Breast epithelium (tissue), 4 donors: Measurements from ENCODE around the gene ZFYVE19. TPM values are rescaled to one million over a fixed set of nuclear protein-coding genes. Genes with fewer than 3 reads are reported as not detected.
A peak's percentile ranks its signal among the peaks of the same experiment; 100 is the strongest.

Experiments used
- DNase-seq, 2 donors: peaks; one replicate each; pipeline ENCODE4 v3.0.0-alpha.2; 2019; ENCODE audit warnings: low spot score in 2 of 2
- H3K27ac ChIP-seq, 2 donors: fragments of 200-600 bp; sonication (generic) in 1 of 2; one replicate each; pipeline ENCODE4 v1.5.1; 2016 to 2019; ENCODE audit warnings: mild to moderate bottlenecking in 1 of 2
- H3K27me3 ChIP-seq, 2 donors: fragments of 200-600 bp; sonication (generic) in 1 of 2; one replicate each; pipeline versions ENCODE4 v1.5.1 to v1.6.0; 2017 to 2019; ENCODE audit warnings: control low read depth in 1 of 2, mild to moderate bottlenecking in 1 of 2
- H3K36me3 ChIP-seq: fragments of 200-600 bp; one replicate; pipeline ENCODE4 v1.5.1; 2019
- H3K4me1 ChIP-seq, 2 donors: fragments of 200-600 bp; sonication (generic); one replicate each; pipeline ENCODE4 v1.5.1; 2016 to 2019; ENCODE audit warnings: control low read depth in 1 of 2
- H3K4me3 ChIP-seq, 3 donors: fragments of 200-600 bp; sonication (generic); 1 replicate in 2 of 3; 2 replicates in 1 of 3; pipeline ENCODE4 v1.5.1; 2016 to 2019; ENCODE audit warnings: mild to moderate bottlenecking in 3 of 3, moderate library complexity in 2 of 3
- H3K9me3 ChIP-seq, 2 donors: fragments of 200-600 bp; sonication (generic) in 1 of 2; one replicate each; pipeline ENCODE4 v1.5.1; 2016 to 2019; ENCODE audit warnings: control low read depth in 1 of 2
- CTCF ChIP-seq, 3 donors: fragments of 450-650 bp; IDR thresholded peaks; one replicate each; pipeline ENCODE4 v1.5.1; 2016 to 2017; ENCODE audit warnings: antibody characterized with exemption in 3 of 3, mild to moderate bottlenecking in 3 of 3, moderate library complexity in 3 of 3
- POLR2A ChIP-seq: fragments of 450-650 bp; IDR thresholded peaks from one replicate; pipeline ENCODE4 v1.6.1; 2016; ENCODE audit warnings: antibody characterized with exemption, mild to moderate bottlenecking, moderate library complexity
- POLR2AphosphoS5 ChIP-seq, 3 donors: sonication (generic); formaldehyde crosslinking; IDR thresholded peaks; one replicate each; pipeline ENCODE4 v1.6.1; 2017; ENCODE audit warnings: antibody characterized with exemption in 3 of 3
- intact Hi-C: fragments of 100-400 bp; cut with DNase I; formaldehyde crosslinking; loops from one replicate; pipeline ENCODE4 v1.15.1; 2023; ENCODE audit warnings: low total_unique reads
- total RNA-seq, 3 donors: library from RNA; depleted of rRNA; stranded (reverse); fragments of >200 nt; gene quantifications; one replicate each; pipeline ENCODE4 v1.1.0, GENCODE V29; 2016

ZFYVE19 gene
- total RNA-seq, 3 donors from 2014 or later: 19.4 to 58.8 (median 44.6) TPM

DNA sequence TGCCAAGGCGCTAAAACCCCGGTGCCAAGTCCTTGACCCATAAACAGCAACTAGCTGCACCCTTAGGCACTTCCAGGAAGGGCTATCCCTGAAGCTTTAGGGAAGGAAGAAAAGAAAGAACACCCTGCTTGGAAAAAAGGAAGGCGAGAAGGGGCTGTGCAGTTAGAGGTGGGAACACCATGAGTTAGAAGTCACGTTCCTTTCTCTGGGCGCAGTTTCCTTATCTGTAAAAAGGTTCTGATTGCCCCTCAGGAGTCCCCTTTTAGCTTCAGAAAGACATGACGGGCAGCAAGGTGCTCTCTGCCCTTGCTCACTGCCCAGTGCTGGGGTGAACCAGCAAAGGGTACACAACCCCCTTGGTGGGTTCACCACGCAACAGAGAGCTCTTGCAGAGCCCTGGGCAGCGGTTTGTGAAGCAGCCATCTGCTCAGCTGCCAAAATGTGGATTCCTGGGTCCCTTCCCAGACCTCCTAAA is 42.2 kb upstream of the ZFYVE19 start:
- Histone ChIP-seq H3K9me3 (no peaks in the 10 kb centered on the region), H3K27ac (peak overlapping the region; percentile 85 to 87), H3K36me3 (no peaks in the 10 kb centered on the region), H3K4me1 (peaks cover 3 to 20% of the 10 kb centered on the region in 2 donors), H3K27me3 (no peaks in the 10 kb centered on the region), H3K4me3 (peak overlapping the region; percentile 58 to 74 (median 58))
- TF ChIP-seq POLR2A (no peak), CTCF (IDR thresholded peaks at IDR 0.05) (no peak), POLR2AphosphoS5 (IDR thresholded peaks at IDR 0.05) (no peak)
- intact Hi-C loops: no loop called here
- DNase-seq: no peak

DNA sequence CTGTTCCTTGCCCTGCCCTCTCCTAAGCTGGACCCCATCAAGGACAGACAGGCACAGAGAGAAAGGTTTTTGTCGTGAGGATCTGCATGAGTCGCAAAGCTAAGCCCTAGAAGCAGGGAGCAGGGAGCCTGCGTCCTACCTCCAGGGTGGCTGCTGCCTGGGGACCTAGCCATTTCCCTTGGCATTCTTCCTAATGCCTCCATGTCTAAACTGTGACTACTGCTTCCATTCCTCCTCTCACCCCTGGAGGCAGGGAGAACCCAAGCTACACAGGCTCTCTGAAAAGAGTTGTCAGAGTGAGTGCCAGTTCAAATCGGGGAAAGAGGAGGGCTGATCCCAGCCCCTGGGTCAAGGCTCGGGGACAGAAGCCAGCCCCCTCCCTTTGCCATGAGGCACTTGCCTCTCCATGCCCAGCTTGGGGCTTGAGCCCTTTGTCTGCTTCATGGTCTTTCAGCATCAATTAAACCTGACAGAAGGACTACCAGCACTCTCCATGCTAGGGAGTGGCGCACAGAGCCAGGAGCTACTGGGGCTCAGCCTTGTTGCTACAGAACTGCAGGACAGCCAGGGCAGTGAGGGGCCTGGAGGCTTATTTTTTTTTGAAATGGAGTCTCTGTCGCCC is 40.6 kb upstream of the ZFYVE19 start:
- intact Hi-C loops: no loop called here
- TF ChIP-seq POLR2A (no peak), POLR2AphosphoS5 (IDR thresholded peaks at IDR 0.05) (no peak), CTCF (IDR thresholded peaks at IDR 0.05) (no peak)
- H3K36me3 ChIP-seq: no peaks in the 10 kb centered on the region
- peaks cover 7 to 20% of the 10 kb centered on the region in 2 donors for H3K4me1 ChIP-seq
- no peak overlapping the region for H3K4me3 ChIP-seq
- no peaks in the 10 kb centered on the region for H3K27me3 ChIP-seq
- no peak for DNase-seq
- H3K27ac ChIP-seq: peak overlapping the region; percentile 85 to 87
- no peaks in the 10 kb centered on the region for H3K9me3 ChIP-seq

DNA sequence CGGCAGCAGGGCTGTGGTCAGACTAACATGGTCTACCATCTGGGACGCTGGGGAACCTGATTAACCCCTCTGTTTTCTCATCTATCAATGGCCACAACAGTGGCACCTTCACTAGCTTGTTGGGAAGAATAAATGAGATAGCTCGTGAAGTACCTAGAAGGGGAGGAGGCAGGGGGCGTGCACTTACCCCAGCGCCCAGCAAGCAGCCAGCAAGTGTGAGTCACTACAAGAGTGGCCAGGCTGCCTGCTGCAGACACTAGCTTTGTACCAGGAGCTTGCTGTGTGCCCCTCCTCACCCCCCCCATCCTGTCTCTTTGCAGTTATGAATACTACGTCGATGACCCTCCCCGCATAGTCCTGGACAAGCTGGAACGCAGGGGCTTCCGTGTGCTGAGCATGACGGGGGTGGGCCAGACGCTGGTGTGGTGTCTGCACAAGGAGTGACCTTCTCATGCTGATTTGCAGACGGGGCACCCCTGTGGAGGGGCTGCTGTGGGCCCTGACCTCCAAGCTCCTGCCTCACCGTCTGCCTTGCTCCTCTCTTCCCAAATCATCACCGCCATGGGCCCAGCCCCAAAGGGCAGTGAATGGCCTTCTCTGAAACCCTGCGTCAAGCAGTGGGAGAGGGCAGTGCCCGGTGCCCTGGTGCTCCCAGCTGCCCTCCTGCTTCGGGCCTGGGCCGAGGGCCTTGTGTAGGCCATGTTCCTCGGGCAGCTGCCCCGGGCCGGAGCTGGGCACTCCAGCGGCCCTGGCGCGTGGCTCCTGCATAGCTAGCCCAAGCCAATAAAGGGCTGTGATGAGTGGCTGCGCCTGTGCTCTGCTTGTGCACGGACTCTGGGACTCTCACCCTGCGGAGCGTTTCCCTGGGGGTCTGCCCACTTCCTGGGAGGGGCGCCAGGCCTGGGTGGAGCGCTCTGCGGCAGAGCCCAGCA is 39.7 kb upstream of the ZFYVE19 start:
- H3K9me3 ChIP-seq: no peaks in the 10 kb centered on the region
- no peaks in the 10 kb centered on the region for H3K36me3 ChIP-seq
- H3K4me3 ChIP-seq: no peak overlapping the region
- no peak for DNase-seq
- peaks cover 7 to 20% of the 10 kb centered on the region in 2 donors for H3K4me1 ChIP-seq
- H3K27ac ChIP-seq: peak overlapping the region; percentile 85 to 92
- TF ChIP-seq CTCF (IDR thresholded peaks at IDR 0.05) (no peak), POLR2AphosphoS5 (IDR thresholded peaks at IDR 0.05) (no peak), POLR2A (no peak)
- H3K27me3 ChIP-seq: no peaks in the 10 kb centered on the region
- intact Hi-C loops: no loop called here

GRCh38 chr15:40767838-40768500 is 38.9 kb upstream of the ZFYVE19 start:
- Histone ChIP-seq H3K4me1 (peaks cover 7 to 20% of the 10 kb centered on the region in 2 donors), H3K27ac (peak overlapping the region; percentile 92 to 93)

More at GRCh38 chr15:40767838-40768500, 38.9 kb upstream of the ZFYVE19 start:
- DNase-seq: no peak
- H3K27me3 ChIP-seq: no peaks in the 10 kb centered on the region
- H3K9me3 ChIP-seq: no peaks in the 10 kb centered on the region
- intact Hi-C loops: no loop called here
- H3K36me3 ChIP-seq: no peaks in the 10 kb centered on the region
- H3K4me3 ChIP-seq: no peak overlapping the region
- TF ChIP-seq POLR2AphosphoS5 (IDR thresholded peaks at IDR 0.05) (no peak), CTCF (IDR thresholded peaks at IDR 0.05) (no peak), POLR2A (no peak)
